G401.6 (cell line): ENCODE results near the gene BRMS1.
"Not testable (repeated sequence)": the region's sequence is repeated elsewhere in the genome, so short reads cannot be mapped to it uniquely, and the experiment has no call there.

Experiments used
- FAIRE-seq: peaks from 2 replicates; lab custom pipeline; 2012; peaks lifted over from hg19 to GRCh38; lab: Jason Lieb, UNC

BRMS1 gene

GRCh38 chr11:66322732-66323427 is 22.0 kb downstream of the BRMS1 start:
- FAIRE-seq = no peak

DNA sequence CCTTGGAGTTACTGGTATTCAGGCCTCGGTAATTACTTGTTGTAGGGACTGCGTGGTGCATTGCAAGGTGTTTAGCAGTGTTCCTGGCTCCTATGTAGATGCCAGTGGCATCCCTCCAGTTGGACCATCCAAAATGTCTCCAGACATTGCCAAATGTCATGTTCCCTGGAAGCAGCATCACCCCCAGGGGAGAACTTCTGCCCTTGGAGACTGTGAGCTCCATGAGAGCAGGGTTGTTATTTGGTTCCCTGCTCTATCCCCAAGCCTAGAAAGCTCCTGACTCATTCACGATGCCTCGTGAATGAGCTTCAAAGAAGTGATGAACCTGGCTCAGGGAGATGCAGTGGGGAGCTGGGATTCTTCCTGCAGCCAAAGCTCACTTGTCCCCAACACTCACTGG is 23.3 kb downstream of the BRMS1 start:
- no peak for FAIRE-seq

GRCh38 chr11:66320748-66321147 is 24.2 kb downstream of the BRMS1 start:
- not testable (repeated sequence) for FAIRE-seq

DNA sequence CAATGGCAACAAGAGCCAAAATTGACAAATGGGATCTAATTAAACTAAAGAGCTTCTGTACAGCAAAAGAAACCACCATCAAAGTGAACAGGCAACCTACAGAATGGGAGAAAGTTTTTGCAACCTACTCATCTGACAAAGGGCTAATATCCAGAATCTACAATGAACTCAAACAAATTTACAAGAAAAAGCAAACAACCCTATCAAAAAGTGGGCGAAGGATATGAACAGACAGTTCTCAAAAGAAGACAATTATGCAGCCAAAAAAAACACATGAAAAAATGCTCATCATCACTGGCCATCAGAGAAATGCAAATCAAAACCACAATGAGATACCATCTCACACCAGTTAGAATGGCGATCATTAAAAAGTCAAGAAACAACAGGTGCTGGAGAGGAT is 24.6 kb downstream of the BRMS1 start:
- not testable (repeated sequence) for FAIRE-seq

DNA sequence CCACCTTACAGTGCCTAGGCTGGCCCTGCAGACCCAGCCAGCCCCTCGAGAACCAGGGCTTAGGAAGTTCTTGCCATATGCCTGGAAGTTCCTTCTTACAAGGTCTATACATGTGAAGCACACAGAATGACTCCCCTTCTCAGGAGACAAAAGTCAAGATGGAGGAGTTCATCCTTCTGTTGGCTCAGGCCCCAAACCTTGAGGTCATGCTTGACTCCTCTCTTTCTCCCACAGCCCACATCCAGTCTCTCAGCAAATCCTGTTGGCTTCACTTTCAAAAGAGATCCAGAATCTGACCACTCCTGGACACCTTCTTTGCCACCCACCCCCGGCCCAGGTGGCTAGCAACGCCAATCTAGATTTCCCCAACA is 26.3 kb downstream of the BRMS1 start:
- no peak for FAIRE-seq

DNA sequence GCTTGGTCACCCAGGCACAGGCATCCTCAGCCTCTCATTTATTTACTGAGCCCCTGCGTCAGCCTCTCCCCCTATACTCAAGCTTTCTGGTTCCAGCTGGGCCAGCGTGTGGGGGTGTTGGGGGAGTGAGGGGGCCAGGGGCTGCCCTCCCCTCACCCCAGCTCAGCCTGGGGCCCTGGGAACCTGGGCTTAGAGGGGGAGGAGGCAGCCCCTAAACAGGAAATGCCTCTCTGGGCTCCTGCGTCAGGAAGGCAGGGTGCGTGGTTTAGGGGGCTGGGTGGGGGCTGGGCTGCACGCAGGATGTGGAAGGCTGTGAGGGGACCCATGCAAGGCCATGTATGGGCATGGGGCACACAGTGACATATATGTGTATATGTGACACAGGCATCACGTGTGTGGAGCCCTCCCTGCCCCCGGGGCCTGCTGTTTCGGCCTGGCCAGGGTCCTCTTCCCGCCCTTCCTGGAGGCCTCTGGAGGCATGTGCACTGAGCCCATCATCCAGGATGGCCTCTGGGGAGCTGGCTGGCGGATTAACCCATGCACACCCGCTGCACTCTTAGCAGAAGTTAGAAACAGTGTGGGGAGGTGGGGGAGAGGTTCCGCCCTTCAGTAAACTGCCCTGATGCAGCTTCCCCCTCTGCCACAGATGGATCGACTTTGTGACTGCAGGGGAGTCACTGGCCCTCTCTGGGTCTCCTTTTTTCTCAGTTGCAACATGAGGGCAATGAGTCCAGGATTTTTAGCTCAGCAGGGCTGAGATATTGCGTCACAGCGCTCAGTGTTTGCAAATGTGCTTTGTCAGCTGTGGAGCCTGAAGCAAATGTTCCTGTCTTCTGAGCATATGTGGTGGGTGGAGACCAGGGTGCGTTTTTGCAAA is 26.9 kb downstream of the BRMS1 start:
- no peak for FAIRE-seq

DNA sequence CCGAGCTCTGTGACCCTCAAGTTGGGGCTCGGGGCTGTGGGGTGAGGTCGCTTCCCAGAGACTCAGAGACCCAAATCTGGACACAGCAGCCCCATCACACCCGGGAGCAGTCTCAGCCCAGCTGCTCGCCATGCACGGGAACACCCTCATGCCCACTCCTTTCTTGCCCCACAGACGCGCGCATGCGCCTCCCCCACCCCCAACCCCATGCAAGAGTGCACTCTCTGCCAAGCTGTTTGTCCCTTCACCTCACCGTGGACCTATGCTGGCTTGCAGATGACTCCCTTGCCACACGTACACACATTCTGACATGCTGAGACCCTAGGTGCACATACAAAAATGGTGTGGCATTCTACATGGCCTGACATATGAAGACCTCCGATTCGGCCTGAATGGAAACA is 27.6 kb downstream of the BRMS1 start:
- no peak for FAIRE-seq

DNA sequence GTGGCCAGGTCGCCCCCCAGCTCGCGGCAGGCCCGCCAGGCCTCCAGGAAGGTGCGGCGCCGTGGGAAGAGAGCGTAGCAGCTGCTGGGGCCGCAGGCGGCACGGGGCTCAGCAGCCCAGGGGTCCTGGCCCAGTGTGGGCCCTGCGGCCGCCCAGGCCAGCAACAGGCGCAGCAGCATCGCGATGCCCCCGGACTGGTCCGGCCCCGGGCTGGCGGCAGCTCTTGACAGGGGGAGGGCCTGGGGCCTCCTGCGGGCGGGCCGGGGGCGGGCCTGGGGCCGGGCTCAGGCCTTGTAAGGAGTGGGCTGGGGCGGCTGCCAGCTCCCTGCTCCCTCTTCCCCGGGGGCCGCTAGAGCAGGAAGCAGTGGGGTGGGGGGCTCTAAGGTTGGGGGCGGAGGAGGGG is 28.1 kb downstream of the BRMS1 start, which contains the start of gene CD248:
CD248 (minus strand) TSS at position 196 of the 403 bp plus-strand sequence; CDS start at position 179, 17 bp downstream.
- no peak for FAIRE-seq

- no peak for FAIRE-seq
Measured at GRCh38 chr11:66315921-66316811, 28.7 kb downstream of the BRMS1 start.

DNA sequence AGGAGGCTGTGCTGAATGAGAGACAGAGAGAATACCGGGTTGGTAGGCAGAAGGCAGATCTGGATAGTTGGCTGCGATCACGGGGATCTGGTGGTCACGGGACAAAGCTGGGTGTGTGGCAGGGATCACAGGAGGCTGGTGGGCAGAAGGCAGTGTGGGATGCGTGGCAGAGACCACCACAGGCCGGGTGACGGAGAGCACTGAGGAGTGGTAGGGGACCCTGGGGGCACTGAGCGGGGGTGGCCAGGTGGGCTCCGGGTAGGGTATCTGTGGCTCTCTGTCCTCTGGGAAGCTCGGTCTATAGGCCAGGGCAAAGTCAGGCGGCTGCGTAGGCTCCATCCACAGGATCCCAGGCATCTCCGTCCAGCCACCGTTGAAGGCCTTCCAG is 29.4 kb downstream of the BRMS1 start:
- no peak for FAIRE-seq

GRCh38 chr11:66314561-66315497 is 30.1 kb downstream of the BRMS1 start:
- FAIRE-seq = no peak

DNA sequence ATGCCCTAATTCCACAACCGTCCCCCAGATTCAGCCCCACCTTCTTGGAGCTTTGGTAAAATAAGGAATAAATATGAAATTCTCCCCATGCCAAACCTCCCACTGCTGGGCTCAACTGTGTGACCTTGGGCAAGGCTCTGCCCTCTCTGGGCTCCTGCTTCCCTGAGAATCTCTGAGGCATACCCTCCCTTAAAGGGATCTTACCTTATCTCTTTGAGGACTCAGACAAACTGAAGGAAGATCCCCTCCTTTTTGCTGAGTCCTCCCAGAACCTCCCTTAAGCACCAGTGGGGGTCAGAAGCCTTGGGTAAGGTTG is 30.8 kb downstream of the BRMS1 start:
- no peak for FAIRE-seq

DNA sequence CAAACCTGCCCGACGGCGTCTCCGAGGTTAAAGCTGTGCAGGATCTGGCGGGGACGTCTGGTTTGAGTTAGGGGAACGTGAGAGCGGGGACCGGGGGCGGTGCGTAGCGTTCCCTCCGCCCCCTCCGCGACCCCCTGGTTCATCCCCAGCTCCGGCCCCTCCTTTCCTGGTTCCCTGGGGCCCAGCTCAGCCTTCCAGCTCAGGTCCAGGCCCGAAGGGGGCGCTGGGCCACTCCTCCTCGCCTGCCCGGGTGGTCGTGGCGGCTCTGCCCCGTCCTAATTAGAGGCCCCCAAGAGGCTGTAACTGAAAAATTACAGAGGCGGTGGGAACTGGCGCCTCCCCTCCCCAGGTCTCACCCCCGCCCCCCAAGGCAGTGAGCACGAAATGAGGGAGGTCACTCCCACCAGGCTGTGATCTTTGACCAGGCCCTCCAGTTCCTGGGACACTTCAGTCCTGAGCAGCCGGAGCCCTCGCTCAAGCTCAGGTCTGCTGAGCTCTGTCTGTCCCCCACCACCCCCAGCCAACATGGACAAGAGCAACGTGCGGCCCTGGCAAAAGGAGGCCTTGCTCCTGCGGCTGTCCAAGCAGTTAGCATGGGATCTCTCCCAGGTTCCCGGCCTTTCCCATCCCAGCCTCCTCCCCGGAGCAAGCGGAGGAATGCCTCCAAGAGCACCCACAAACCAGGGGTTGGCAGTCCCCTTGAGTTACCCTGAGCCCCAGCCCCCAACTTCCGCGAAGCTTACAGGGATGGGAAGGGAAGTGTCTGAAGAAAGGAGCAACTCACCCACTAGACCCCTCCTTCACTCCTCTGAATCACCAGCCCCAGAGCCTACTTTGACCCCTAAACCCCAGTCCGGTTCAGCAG is 31.4 kb downstream of the BRMS1 start:
- no peak for FAIRE-seq

- FAIRE-seq = no peak
Measured at GRCh38 chr11:66312549-66313320, 32.2 kb downstream of the BRMS1 start.

DNA sequence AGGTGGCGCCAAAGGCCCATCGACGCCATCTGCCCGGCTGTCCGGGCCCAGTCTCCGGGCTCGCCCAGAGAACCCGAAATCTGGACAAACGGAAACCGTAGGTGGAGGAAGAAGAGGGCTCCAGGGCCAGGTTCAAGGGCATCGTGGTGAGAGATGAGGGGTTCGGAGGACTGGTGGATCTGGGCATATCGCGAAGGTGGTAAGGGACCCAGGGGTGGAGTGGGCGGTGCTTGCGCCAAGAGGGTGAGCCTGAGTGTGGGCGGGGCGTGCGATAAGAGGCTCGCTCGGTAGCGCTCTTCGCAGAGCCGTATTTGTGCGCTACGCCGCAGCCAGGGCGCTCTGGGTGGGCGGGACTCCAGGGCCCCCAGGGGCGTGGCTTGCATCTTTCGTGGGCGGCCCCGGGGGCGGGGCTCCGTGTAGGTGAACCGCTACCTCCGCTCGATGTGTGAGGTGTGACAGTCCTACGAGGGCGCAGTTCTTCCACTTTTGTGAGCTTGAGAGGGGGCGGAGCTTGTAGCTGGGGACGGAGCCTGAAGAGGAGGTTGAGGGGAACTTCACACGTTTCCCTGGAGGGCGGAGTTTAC is 32.8 kb downstream of the BRMS1 start:
- FAIRE-seq = peak; percentile 96

DNA sequence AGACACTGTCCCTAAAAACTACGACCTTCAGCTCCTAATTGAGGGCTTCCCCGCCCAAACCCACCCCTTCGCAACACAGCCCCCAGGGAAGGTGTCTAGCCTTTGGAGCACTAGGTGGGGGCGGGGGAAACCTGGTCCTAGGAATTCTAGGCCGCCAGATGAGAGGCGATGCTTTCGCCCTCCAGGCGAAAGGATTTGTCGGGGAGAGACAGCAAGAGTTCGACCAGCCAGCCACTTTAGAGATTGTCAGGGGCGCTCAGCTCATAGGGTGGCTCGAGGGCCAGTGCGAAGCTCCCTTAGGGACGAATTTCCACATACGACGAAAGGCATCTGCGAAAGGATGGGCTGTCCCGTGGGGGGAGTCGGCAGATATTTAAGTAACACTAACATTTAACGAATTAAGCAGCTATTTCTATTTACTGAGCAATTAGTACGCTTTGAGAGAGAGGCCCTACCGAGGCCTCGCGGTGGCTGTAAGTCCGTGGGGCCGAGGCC is 33.4 kb downstream of the BRMS1 start:
- no peak for FAIRE-seq

DNA sequence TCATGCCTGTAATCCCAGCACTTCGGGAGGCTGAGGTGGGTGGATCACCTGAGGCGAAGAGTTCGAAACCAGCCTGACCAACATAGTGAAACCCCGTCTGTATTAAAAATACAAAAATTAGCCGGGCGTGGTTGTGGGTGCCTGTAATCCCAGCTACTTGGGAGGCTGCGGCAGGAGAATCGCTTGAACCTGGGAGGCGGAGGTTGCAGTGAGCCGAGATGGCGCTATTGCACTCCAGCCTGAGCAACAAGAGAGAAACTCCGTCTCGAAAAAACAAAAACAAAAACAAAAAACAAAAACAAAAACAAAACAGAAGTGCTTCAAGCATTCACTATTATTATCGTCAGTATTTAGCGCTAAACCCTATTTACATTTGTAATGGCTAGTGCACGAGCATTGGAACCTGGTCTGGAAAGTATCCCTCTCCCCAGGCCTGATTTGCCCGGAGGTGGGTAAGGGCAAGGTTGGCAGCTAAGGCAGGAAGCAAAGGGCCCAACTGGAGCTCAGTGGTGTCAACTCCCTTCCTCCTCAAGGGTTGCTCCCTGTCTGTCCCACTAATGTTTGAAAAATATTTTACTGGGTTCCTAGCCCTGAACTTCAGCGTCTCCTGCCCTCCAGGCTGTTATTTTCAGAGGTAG is 34.0 kb downstream of the BRMS1 start:
- not testable (repeated sequence) for FAIRE-seq

- FAIRE-seq = no peak
Measured at GRCh38 chr11:66310324-66310723, 34.6 kb downstream of the BRMS1 start.

GRCh38 chr11:66309475-66309874 is 35.4 kb downstream of the BRMS1 start:
- FAIRE-seq = no peak
